ENCODE measurements around the gene UXS1.
"Not testable (repeated sequence)": the region's sequence is repeated elsewhere in the genome, so short reads cannot be mapped to it uniquely, and the experiment has no call there.

Gene UXS1

DNA sequence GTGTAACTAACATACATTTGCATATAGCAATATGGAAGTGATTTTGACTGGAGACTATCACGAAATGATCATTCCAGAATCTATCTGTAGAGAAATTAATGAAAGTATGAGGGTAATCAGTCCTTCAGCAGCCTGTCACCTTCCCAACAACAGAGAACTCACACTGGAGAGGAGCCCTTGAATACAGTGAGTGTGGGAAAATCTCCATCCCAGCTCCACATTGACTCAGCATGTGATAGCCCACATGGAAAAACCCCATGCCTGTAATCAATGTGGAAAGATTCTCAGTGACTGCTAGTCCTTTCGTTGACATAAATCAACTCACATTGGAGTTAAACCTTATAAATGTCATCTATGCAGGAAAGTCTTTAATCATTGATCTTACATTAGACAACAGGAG lies 13.1 kb upstream of the UXS1 start:
- H3K4me1 ChIP-seq (ENCODE audit: insufficient read depth, low read length): no peaks in the 10 kb centered on the region
- H3K36me3 ChIP-seq (ENCODE audit: insufficient read depth, low read length): no peaks in the 10 kb centered on the region
- no peak overlapping the region for H3K27ac ChIP-seq (ENCODE audit: low read depth, low read length)
- no peaks in the 10 kb centered on the region for H3K27me3 ChIP-seq (ENCODE audit: insufficient read depth, low read length)
- no peak overlapping the region for H3K4me3 ChIP-seq (ENCODE audit: low read length)
- no peaks in the 10 kb centered on the region for H3K9me3 ChIP-seq (ENCODE audit: insufficient read depth, low read depth, low read length)
- 83% methylated on average over 1 of the region's 2 CpGs for WGBS
- H3K9ac ChIP-seq (ENCODE audit: low read depth, low read length): no peak overlapping the region

DNA sequence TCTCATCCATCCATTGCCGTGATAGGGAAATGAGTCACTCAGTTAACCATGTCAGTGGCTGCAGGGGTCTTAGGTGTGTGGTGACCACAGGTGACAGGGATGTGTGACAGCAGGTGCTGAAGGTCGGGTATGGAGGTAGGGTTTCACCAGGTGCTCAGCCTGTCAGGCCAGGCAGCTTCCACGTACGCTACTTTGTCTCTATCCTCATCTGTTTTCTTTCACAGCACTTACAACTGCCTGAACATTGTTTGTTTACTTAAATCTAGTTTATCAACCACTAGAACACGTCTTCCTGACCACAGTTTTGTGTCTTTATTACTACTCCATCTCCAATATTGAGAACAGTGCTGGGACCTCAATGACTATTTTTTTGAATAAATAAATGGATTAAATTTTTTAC lies 11.4 kb upstream of the UXS1 start:
- H3K27ac ChIP-seq (ENCODE audit: low read depth, low read length): no peak overlapping the region
- 82% methylated on average over 4 of the region's 5 CpGs for WGBS

DNA sequence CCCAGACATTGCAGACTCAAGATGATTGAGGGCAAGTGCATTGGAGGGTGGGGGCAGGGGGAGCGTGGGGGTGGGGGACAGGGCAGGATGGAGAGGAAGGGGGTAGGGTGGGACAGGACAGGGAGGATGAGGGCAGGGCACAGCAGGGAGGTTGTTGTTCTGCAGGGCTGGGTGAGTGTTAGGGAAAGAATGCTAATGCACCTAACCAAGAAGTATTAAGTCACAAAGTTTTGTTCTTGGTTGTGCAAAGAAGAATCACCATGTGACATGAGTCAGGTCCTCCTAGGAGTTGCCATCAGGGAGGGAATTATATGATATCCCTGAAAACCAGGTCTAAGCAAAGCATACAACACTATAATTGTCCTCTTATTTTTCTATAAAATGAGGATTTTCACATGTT lies 10.4 kb upstream of the UXS1 start:
- not testable (repeated sequence) for H3K27me3 ChIP-seq (ENCODE audit: insufficient read depth, low read length); H3K4me1 ChIP-seq (ENCODE audit: insufficient read depth, low read length); H3K9me3 ChIP-seq (ENCODE audit: insufficient read depth, low read depth, low read length); H3K36me3 ChIP-seq (ENCODE audit: insufficient read depth, low read length); H3K9ac ChIP-seq (ENCODE audit: low read depth, low read length); H3K4me3 ChIP-seq (ENCODE audit: low read length); H3K27ac ChIP-seq (ENCODE audit: low read depth, low read length)
- WGBS: 57% methylated on average over 1 of the region's 1 CpG

More for the DNA sequence above, 11.4 kb upstream of the UXS1 start:
- Histone ChIP-seq H3K4me1 (ENCODE audit: insufficient read depth, low read length) (no peaks in the 10 kb centered on the region), H3K9ac (ENCODE audit: low read depth, low read length) (no peak overlapping the region), H3K27me3 (ENCODE audit: insufficient read depth, low read length) (no peaks in the 10 kb centered on the region), H3K9me3 (ENCODE audit: insufficient read depth, low read depth, low read length) (no peaks in the 10 kb centered on the region), H3K4me3 (ENCODE audit: low read length) (no peak overlapping the region), H3K36me3 (ENCODE audit: insufficient read depth, low read length) (no peaks in the 10 kb centered on the region)

DNA sequence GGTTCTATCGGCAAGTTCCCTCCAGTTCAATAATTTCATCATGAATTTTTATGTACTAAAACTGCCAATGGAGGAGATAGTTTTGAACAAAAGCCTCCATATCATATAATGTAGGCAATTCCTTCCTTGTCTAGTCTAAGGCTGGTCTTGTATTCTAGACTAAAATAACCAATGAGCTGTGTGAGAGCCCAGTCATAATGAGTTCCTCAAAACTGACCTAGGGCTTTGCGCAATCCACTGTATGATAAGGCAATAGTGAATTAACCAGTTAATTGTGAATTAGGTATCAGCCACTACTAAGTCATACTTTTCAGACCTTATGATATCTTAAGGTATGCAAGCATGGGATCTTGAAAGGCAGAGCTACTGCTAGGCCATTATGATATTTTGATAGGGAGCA lies 7.6 kb upstream of the UXS1 start:
- WGBS: 100% methylated on average over 1 of the region's 2 CpGs

DNA sequence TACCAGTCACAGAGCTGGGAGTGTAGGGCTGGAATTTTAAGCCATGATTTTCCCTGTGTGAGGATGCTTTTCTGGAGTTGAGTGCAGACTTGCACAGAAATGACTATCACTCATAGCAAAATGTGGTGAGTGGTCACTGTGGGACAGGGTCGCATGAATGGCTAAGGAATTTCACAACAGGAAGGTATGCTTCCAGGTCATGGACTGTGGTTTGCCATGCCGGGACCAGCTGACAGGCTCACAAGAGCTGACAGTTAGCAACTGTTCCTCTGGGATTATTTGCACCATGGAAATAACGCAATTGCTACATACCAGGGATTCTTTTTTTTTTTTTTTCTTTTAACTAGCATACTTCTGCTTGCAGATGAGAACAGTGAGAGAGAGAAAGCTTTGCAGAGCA lies 3.8 kb upstream of the UXS1 start:
- Histone ChIP-seq H3K4me1 (ENCODE audit: insufficient read depth, low read length) (peaks cover 7% of the 10 kb centered on the region), H3K27ac (ENCODE audit: low read depth, low read length) (no peak overlapping the region), H3K9ac (ENCODE audit: low read depth, low read length) (no peak overlapping the region), H3K9me3 (ENCODE audit: insufficient read depth, low read depth, low read length) (no peaks in the 10 kb centered on the region), H3K27me3 (ENCODE audit: insufficient read depth, low read length) (peaks cover 7% of the 10 kb centered on the region; the same call in 1 of the 2 replicates), H3K4me3 (ENCODE audit: low read length) (no peak overlapping the region), H3K36me3 (ENCODE audit: insufficient read depth, low read length) (no peaks in the 10 kb centered on the region)
- 81% methylated on average over 3 of the region's 3 CpGs for WGBS

More for the DNA sequence above, 7.6 kb upstream of the UXS1 start:
- no peak overlapping the region for H3K27ac ChIP-seq (ENCODE audit: low read depth, low read length)
- no peaks in the 10 kb centered on the region for H3K9me3 ChIP-seq (ENCODE audit: insufficient read depth, low read depth, low read length)
- H3K4me3 ChIP-seq (ENCODE audit: low read length): no peak overlapping the region
- H3K36me3 ChIP-seq (ENCODE audit: insufficient read depth, low read length): no peaks in the 10 kb centered on the region
- H3K27me3 ChIP-seq (ENCODE audit: insufficient read depth, low read length): no peaks in the 10 kb centered on the region
- no peaks in the 10 kb centered on the region for H3K4me1 ChIP-seq (ENCODE audit: insufficient read depth, low read length)
- H3K9ac ChIP-seq (ENCODE audit: low read depth, low read length): no peak overlapping the region

DNA sequence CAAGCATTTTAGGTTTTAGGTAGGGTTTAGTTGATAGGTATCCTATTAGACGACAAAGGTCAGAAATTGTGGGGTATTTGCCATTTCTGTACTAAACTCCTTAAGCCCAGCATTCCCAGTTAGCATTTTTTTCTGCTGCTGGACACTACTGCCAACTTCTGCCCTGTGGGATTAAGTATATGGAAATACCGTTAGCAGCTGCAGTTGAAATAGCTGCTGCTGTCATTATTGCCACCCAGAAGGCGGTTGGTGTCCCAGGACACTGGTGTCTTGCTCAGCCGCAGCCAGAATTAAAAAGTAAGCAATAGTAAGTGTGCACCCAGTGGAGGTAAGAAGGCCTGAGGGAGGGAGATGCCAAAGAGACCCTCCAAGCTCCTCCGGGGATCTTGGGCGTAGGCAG lies 1.9 kb upstream of the UXS1 start:
- H3K4me3 ChIP-seq (ENCODE audit: low read length): no peak overlapping the region
- no peaks in the 10 kb centered on the region for H3K36me3 ChIP-seq (ENCODE audit: insufficient read depth, low read length)
- 75% methylated on average over 6 of the region's 6 CpGs for WGBS
- H3K27ac ChIP-seq (ENCODE audit: low read depth, low read length): no peak overlapping the region
- no peak overlapping the region for H3K9ac ChIP-seq (ENCODE audit: low read depth, low read length)
- peaks cover 14% of the 10 kb centered on the region for H3K4me1 ChIP-seq (ENCODE audit: insufficient read depth, low read length)
- H3K9me3 ChIP-seq (ENCODE audit: insufficient read depth, low read depth, low read length): no peaks in the 10 kb centered on the region
- peaks cover 7% of the 10 kb centered on the region; the same call in 1 of the 2 replicates for H3K27me3 ChIP-seq (ENCODE audit: insufficient read depth, low read length)

DNA sequence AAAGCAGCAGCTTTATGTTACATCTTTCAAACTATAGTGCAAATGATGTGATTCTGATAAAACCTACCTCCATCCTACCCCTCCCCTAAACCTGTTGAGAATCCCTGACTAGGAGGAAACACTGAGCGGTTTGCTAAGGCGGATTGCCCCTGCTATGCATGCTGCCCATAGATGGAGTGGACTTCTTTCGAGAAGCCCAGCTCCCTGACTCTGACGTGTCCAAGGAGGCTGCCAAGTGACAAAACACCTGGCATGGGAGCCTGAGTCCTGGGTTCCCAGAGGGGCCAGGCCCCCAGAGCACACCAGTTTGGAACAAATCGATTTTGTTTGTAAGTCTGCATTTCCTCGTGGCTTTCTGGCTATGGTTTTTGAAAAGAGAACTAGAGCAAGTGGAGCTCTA lies 1.4 kb upstream of the UXS1 start:
- WGBS: 90% methylated on average over 6 of the region's 6 CpGs
- Histone ChIP-seq H3K27me3 (ENCODE audit: insufficient read depth, low read length) (peaks cover 7% of the 10 kb centered on the region; the same call in 1 of the 2 replicates), H3K36me3 (ENCODE audit: insufficient read depth, low read length) (no peaks in the 10 kb centered on the region), H3K9ac (ENCODE audit: low read depth, low read length) (no peak overlapping the region), H3K4me1 (ENCODE audit: insufficient read depth, low read length) (peaks cover 17% of the 10 kb centered on the region), H3K9me3 (ENCODE audit: insufficient read depth, low read depth, low read length) (no peaks in the 10 kb centered on the region), H3K27ac (ENCODE audit: low read depth, low read length) (no peak overlapping the region), H3K4me3 (ENCODE audit: low read length) (peak overlapping the region; percentile 91; the same call in 1 of the 2 replicates)

DNA sequence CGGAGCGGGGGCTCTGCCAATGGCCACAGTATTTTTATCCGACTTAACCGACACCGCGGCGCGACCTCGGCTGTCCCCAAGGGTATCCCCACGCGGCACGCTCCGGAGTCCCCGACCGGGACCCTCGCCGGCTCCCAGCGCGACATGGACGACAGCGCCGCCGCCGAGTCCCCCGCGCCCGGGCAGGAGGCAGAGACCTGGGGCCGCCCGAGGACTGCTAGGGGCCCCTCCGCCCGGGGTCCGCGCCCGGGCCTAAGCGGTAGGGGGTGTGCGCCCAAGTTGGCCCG lies 468 bp downstream of the UXS1 start:
- H3K4me3 ChIP-seq (ENCODE audit: low read length): peak overlapping the region; percentile 81
- no peak overlapping the region; the same call in 1 of the 2 replicates for H3K27ac ChIP-seq (ENCODE audit: low read depth, low read length)
- H3K27me3 ChIP-seq (ENCODE audit: insufficient read depth, low read length): peaks cover 7% of the 10 kb centered on the region; the same call in 1 of the 2 replicates
- peak overlapping the region; percentile 78 for H3K9ac ChIP-seq (ENCODE audit: low read depth, low read length)
- WGBS: 1% methylated on average over 37 of the region's 37 CpGs
- no peaks in the 10 kb centered on the region for H3K9me3 ChIP-seq (ENCODE audit: insufficient read depth, low read depth, low read length)
- H3K4me1 ChIP-seq (ENCODE audit: insufficient read depth, low read length): peaks cover 30% of the 10 kb centered on the region
- no peaks in the 10 kb centered on the region for H3K36me3 ChIP-seq (ENCODE audit: insufficient read depth, low read length)

DNA sequence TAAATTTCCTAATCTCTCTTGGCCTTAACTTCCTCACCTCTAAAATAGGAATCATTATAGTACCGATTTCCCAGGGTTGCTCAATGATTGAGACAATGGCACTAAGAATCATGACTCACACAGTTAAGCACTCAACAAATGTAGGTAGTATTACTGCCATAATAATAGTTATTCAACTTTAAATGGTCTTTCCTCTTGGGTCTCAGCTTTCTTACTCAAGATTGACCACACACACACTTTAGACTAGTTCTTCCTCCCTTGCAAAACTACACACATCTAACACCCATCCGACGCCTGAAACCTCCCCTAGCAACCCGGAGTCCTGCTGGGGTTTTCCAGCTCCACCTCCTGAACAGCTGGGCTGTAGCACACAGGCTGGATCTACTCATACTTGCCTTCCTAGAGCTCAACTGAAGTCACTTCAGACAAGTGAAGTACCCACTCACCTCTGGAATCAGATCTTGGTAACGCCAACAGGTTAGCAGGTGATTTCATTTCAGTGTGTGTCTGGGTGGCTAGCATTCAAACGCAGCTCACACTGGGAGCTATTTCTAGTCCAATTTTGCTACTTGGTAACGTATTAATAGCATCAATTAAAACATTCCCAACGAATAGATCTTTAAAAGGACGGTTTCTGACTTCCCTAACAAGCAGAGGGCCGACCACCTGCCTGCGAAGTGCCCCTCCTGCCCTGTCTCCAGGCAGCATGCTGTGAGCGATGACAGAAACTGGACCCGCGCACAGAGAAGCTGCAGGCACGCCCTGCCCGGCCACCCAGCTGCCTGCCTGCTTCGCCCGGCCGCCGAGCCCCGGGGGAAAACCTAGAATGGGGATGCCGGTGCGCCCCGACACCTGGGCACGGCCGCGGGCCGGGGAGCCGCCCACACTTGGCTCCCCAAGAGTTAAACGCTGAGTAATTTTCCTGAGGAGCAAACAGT lies 1.1 kb downstream of the UXS1 start:
- no peak overlapping the region for H3K27ac ChIP-seq (ENCODE audit: low read depth, low read length)
- H3K4me1 ChIP-seq (ENCODE audit: insufficient read depth, low read length): peaks cover 35% of the 10 kb centered on the region
- peak overlapping the region; percentile 78 for H3K9ac ChIP-seq (ENCODE audit: low read depth, low read length)
- peak overlapping the region; percentile 81 for H3K4me3 ChIP-seq (ENCODE audit: low read length)
- H3K9me3 ChIP-seq (ENCODE audit: insufficient read depth, low read depth, low read length): no peaks in the 10 kb centered on the region
- 3% methylated on average over 30 of the region's 30 CpGs for WGBS
- H3K36me3 ChIP-seq (ENCODE audit: insufficient read depth, low read length): no peaks in the 10 kb centered on the region
- H3K27me3 ChIP-seq (ENCODE audit: insufficient read depth, low read length): peaks cover 7% of the 10 kb centered on the region; the same call in 1 of the 2 replicates

DNA sequence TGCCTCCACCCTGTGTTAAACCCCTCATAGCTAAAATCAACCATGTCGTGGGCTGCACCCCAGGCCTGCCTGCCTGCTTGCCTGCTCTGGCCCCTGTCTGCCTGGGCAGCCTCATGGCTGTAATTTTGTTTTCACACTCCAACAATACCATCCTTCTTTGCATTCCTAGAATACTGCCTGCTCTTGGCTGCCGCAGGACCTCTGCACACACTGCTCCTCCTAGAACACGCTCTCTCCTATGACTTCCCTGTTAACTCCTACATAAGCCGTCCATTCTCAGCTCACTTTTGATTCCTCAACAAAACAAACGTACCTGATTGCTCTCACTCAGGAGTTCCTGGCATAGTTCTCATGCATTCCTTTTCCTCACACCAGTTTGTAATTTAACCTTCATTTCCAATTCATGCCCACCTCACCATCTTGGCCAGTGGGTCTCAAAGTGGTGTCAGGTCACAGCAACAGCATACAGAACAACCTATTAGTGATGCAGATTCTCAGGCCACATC lies 2.5 kb downstream of the UXS1 start:
- WGBS: 74% methylated on average over 5 of the region's 5 CpGs

DNA sequence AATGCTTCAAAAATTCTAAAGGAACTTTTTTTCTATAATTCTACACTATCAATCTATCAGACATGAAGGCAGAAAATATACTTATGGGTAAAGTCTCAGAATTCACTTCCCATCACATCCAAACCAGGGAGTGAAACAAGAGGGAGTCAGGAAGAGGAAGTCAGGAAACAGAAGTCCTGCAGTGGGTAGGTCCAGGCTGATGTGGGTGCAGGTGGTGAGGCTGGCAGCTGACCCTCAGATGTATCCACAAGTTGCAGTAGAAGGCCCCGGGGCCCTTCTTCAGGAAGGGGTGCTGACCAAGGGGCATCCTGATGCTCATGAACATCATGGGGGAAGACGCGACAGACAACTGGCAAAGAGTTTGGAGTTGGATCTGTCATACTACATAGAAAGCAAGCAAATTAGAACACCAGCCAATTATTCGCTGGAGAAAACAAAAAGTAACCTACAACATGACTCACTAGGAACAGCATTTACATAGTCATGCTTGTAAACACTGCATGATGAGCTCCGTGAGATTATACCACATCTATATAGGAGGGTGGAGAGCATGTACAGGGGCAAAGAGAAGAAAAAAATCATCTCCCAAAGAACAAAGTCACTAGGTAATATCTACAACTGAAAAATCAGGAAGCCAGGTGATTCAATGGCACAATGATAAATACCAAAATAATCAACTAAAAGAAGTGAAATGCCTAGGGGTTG lies 4.2 kb downstream of the UXS1 start:
- Histone ChIP-seq H3K36me3 (ENCODE audit: insufficient read depth, low read length) (no peaks in the 10 kb centered on the region), H3K27ac (ENCODE audit: low read depth, low read length) (no peak overlapping the region), H3K4me3 (ENCODE audit: low read length) (no peak overlapping the region), H3K27me3 (ENCODE audit: insufficient read depth, low read length) (0 out of 2 replicates have a peak, but pooled peaks cover 1% of the 10 kb centered on the region), H3K9ac (ENCODE audit: low read depth, low read length) (no peak overlapping the region), H3K4me1 (ENCODE audit: insufficient read depth, low read length) (peaks cover 32% of the 10 kb centered on the region), H3K9me3 (ENCODE audit: insufficient read depth, low read depth, low read length) (no peaks in the 10 kb centered on the region)
- 90% methylated on average over 4 of the region's 5 CpGs for WGBS

More for the DNA sequence above, 2.5 kb downstream of the UXS1 start:
- no peak overlapping the region for H3K27ac ChIP-seq (ENCODE audit: low read depth, low read length)
- H3K36me3 ChIP-seq (ENCODE audit: insufficient read depth, low read length): no peaks in the 10 kb centered on the region
- no peak overlapping the region for H3K9ac ChIP-seq (ENCODE audit: low read depth, low read length)
- H3K4me1 ChIP-seq (ENCODE audit: insufficient read depth, low read length): peaks cover 35% of the 10 kb centered on the region
- no peaks in the 10 kb centered on the region for H3K9me3 ChIP-seq (ENCODE audit: insufficient read depth, low read depth, low read length)
- peaks cover 7% of the 10 kb centered on the region; the same call in 1 of the 2 replicates for H3K27me3 ChIP-seq (ENCODE audit: insufficient read depth, low read length)
- 0 out of 2 replicates have a peak overlapping the region, but pooled peaks have one; percentile 3 for H3K4me3 ChIP-seq (ENCODE audit: low read length)

All from HUES64 (cell line).